Activated CD4-positive, alpha-beta T cell treated with anti-CD3 and anti-CD28 coated beads for 4 hours (primary cell): ENCODE data around the gene LAT.
"Not testable (repeated sequence)": the region's sequence is repeated elsewhere in the genome, so short reads cannot be mapped to it uniquely, and the experiment has no call there.

Experiments
- DNase-seq, 2 donors: peaks; one replicate each; pipeline ENCODE4 v3.0.0-alpha.2; 2020

The LAT gene

GRCh38 chr16:28977703-28978662 lies 6.9 kb upstream of the LAT start:
- peak; percentile 30 to 47 for DNase-seq

DNA sequence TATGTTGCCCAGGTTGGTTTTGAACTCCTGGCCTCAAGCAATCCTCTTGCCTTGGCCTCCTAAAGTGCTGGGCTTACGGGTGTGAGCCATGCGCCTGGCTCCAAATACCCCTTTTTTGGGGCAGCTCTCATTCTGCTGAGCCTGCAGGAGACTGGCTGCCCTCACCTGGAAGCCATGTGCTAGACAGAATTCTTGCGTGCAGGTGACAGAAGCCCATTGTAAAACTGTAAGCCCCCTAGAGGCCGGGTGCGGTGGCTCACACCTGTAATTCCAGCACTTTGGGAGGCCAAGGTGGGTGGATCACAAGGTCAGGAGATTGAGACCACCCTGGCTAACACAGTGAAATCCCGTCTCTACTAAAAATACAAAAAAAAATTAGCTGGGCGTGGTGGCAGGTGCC lies 4.5 kb upstream of the LAT start:
- not testable (repeated sequence) for DNase-seq

DNA sequence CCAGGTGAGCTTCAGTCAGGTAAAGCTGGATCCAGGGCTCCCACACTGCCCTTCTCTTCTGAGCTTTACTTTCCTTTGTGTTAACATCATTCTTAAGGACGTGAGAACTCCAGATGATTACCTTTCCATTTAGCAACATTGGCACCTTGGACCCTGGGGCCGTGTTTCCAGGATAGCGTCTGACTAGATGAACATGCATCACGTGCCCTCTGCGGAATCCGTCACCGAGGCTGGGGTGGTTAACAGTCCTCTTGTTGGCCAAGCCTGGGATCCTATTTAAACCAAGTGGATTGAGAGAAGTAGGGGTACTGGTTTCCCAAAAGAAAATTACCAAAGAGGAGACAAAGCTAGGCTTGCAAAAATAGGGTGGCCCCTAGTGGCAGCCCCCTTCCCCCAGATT lies 3.9 kb upstream of the LAT start:
- DNase-seq = no peak

GRCh38 chr16:28981517-28981916 lies 3.3 kb upstream of the LAT start:
- no peak for DNase-seq

GRCh38 chr16:28982418-28982817 lies 2.4 kb upstream of the LAT start:
- DNase-seq = no peak

GRCh38 chr16:28982949-28983348 lies 1.9 kb upstream of the LAT start:
- DNase-seq = no peak

GRCh38 chr16:28983644-28984043 lies 1.2 kb upstream of the LAT start:
- DNase-seq = no peak

- no peak for DNase-seq
Measured at GRCh38 chr16:28984091-28984490, 761 bp upstream of the LAT start.

DNA sequence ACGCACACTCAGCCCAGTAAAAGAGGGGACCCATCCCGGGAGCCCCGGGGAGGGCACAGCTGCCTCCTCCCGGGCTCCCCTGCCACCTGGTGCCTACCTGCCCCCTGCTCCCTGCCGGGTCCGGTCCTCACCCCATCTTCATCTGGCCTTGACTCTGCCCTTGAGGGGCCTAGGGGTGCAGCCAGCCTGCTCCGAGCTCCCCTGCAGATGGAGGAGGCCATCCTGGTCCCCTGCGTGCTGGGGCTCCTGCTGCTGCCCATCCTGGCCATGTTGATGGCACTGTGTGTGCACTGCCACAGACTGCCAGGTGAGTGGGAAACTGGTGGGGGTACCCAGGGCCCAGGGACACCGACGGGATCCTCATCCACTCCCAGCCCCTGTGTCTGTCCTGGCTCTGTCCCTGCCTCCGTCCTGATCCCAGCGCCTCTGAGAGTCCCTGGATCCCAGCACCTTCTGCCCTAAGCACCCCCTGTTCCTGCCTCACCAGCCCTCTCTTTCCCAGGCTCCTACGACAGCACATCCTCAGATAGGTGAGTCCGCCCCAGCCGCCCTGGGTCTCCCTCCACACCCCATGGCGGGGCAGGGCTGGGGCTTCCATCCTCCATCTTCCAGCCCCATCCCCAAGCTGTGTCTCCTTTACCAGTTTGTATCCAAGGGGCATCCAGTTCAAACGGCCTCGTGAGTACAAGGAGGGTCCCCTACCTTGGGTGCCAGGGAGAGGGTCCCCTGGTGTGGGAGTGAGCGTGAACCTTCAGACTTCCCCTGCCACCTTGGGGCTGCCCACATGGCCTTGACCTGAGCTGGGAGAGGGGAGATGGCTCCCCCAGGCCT lies 574 bp downstream of the LAT start:
- no peak for DNase-seq

GRCh38 chr16:28986046-28986445 lies 1.2 kb downstream of the LAT start:
- DNase-seq = no peak

DNA sequence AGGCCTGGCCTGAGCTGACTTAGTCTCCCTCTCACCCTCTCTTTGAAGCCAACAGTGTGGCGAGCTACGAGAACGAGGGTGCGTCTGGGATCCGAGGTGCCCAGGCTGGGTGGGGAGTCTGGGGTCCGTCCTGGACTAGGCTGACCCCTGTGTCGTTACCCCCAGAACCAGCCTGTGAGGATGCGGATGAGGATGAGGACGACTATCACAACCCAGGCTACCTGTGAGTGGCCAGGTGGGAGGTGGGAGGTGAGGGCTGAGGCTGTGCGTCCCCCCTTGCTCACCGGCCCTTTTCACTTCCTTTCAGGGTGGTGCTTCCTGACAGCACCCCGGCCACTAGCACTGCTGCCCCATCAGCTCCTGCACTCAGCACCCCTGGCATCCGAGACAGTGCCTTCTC lies 1.6 kb downstream of the LAT start:
- no peak for DNase-seq

DNA sequence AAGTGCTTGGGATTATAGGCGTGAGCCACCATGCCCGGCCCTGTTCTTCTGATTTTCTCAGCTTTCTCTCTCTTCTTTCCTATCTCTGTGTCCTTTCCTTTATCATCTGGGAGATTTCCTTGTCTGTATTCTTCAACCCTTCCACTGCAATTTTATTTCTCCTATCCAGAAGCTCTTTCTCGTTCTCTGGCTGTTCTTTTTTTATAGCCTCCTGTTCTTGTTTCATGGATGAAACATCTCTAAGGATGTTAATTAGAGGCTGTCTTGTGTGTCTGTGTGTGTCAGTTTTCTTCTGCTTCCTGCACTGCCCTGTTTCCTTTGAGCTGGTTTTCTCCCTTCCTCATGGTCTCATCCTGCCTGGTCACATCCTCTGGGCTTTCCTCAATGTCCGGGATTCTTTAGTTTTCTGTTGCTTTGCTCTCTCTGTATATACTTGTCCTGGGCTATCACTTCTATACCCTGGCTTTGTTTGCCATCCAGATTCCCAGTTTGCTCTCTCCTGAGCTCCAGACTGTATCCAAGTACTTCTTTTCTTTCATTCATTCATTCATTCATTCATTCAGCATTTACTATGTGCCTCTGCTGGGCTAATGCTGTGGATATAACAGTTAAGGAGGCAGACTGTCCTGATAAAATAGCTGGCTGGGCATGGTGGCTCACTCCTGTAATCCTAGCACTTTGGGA lies 2.5 kb downstream of the LAT start:
- DNase-seq = no peak

DNA sequence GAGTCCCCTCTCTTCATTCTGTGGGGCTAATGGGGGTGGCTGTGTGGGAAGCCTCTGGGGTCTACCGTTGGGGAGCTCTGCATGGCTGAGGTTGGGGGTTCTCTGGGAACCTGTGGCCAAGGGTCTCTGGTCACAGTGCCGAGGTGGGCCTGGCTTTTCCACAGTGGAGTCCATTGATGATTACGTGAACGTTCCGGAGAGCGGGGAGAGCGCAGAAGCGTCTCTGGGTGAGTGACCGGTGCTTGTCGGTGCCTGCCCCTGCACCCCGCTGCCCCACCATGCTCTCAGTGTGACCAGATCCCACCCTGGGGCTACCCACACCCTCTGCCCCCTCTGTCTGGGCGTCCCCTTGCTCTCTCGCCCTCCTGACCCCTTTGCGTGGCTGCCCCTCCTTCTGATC lies 4.5 kb downstream of the LAT start:
- no peak for DNase-seq

- DNase-seq = peak; percentile 71 to 75
Measured at GRCh38 chr16:28990375-28991040, 5.7 kb downstream of the LAT start.

DNA sequence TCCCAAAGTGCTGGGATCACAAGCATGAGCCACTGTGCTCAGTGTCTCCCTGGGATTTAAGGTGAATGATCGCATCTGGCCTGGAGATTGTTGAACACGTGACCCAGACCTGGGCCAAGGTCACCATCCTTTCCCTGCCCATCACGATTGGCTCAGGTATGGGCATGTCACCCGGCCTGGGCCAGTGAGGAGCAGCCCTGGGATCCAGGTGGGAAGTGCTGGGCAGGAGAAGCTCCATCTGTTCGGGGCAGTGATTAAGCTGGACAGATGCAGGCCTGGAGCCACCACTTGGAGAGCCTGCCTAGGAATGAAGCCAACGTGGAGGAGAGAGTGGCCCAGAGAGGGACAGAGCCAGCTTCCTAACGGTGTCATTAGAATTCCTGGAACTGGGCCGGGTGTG lies 6.8 kb downstream of the LAT start:
- no peak for DNase-seq

DNA sequence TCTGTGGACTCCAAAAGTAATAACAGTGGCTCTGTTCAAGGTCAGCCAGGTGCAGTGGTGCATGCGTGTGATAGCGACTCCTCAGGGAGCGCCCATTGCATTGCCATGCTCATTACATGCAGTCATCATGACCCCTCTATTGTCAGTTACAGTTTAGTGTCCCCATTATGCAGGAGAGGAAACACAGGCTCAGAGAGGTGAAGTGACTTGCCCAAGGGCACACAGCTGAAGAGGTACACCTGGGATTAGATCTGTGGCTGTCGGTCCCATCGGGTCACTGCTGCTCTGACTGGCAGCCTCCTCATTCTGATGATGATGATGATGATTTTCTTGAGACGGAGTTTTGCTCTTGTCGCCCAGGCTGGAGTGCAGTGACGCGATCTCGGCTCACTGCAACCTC lies 7.6 kb downstream of the LAT start:
- no peak for DNase-seq

DNA sequence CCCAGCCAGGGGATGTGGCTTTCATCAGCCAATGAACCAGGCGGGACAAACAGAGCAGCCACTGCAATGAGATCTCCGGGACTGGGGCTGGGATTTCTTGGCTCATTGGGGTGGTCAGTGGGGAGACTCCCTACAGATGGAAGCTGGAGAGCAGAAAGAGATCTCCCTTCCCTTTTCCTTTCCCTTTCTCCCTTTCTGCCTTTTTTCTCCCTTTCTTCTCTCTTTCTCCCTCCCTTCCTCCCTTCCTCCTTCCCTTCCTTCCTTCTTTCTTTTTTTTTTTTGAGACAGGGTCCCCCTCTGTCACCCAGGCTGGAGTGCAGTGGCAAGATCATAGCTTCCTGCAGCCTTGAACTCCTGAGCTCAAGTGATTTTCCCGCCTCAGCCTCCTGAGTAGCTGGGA lies 14.0 kb downstream of the LAT start:
- DNase-seq = no peak

DNA sequence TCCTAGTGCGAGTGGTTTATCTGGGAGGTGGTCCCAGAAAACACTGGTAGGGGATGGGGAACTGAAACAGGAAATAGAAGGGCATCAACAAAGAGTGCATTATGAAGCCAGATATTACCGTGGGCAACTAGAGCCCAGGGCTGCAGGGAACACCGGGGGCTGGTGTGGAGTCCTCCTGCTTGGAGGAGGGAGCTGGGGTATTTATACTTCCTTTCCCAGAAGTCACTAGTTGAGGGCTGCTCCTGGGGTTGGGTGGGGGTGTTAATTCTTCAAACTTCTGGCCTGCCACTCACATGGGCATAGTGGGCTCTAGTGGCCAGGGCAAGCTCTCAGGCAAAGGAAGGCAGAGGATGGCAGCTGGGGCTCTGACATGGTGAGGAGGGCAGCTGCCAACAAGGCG lies 14.7 kb downstream of the LAT start:
- no peak for DNase-seq

- DNase-seq = no peak
Measured at GRCh38 chr16:29000019-29000418, 15.2 kb downstream of the LAT start.

- not testable (repeated sequence) for DNase-seq
Measured at GRCh38 chr16:29004496-29005139, 19.8 kb downstream of the LAT start.

- DNase-seq = peak; percentile 72 to 78
Measured at GRCh38 chr16:29007730-29008593, 23.1 kb downstream of the LAT start.
